Ovary (tissue), 3 donors: ENCODE measurements around the gene FCRL3.

ENCODE experiments used
- CTCF ChIP-seq, 3 donors: fragments of 450-650 bp in 2 of 3; fragments of 200-600 bp in 1 of 3; IDR thresholded peaks; one replicate each; pipeline versions ENCODE4 v1.5.1 to v1.8.0; 2016 to 2022; ENCODE audit warnings: antibody characterized with exemption in 3 of 3, mild to moderate bottlenecking in 1 of 3
- POLR2A ChIP-seq: fragments of 450-650 bp; IDR thresholded peaks from one replicate; pipeline ENCODE4 v1.6.1; 2017; ENCODE audit warnings: antibody characterized with exemption, mild to moderate bottlenecking, moderate library complexity
- donor health status: DM: no; HTN: no; CAD: no.

DNA sequence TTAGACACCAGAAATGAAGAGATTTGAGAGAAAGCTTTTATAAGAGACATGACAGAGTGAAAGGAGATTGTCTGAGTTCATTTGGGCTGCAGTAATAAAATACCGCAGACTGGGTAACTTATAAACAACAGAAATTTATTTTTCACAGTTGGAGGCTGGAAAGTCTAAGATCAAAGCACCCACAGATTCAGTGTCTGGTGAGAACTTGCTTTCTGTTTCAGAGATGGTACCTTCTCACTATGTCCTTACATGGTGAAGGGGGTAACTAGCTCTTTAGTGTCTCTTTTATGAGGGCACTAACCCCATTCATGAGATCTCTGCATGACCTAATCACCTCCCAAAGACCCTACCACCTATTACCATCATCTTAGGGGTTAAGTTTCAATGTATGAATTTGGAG lies 71.8 kb downstream of the FCRL3 start:
- TF ChIP-seq CTCF (IDR thresholded peaks at IDR 0.05) (no peak), POLR2A (no peak)
